ENCODE results near the gene PM20D2.
"Not testable (repeated sequence)": the region's sequence is repeated elsewhere in the genome, so short reads cannot be mapped to it uniquely, and the experiment has no call there.

Gene PM20D2

GRCh38 chr6:89117211-89118108 is 28.4 kb upstream of the PM20D2 start, which contains the start of gene SRSF12:
TSS of gene SRSF12 (minus strand) at chr6:89118071. CDS start at chr6:89117887, 184 bp downstream.
- no peak for DNase-seq (ENCODE audit: extremely low read depth, low read depth)
- TF ChIP-seq CTCF (IDR thresholded peaks at IDR 0.05; ENCODE audit: low read depth, low read length) = no peak

GRCh38 chr6:89118931-89119330 is 26.9 kb upstream of the PM20D2 start:
- no peak for TF ChIP-seq CTCF (IDR thresholded peaks at IDR 0.05; ENCODE audit: low read depth, low read length)
- no peak for DNase-seq (ENCODE audit: extremely low read depth, low read depth)

- TF ChIP-seq CTCF (IDR thresholded peaks at IDR 0.05; ENCODE audit: low read depth, low read length) = no peak
- DNase-seq (ENCODE audit: extremely low read depth, low read depth) = no peak
These were observed 25.5 kb upstream of the PM20D2 start for GRCh38 chr6:89120371-89120770.

GRCh38 chr6:89121934-89122333 is 23.9 kb upstream of the PM20D2 start:
- DNase-seq (ENCODE audit: extremely low read depth, low read depth) = no peak
- no peak for TF ChIP-seq CTCF (IDR thresholded peaks at IDR 0.05; ENCODE audit: low read depth, low read length)

- DNase-seq (ENCODE audit: extremely low read depth, low read depth) = no peak
These were observed 23.2 kb upstream of the PM20D2 start for GRCh38 chr6:89122625-89123024.

GRCh38 chr6:89128256-89128671 is 17.6 kb upstream of the PM20D2 start:
- DNase-seq (ENCODE audit: extremely low read depth, low read depth) = not testable (repeated sequence)

More at GRCh38 chr6:89122625-89123024, 23.2 kb upstream of the PM20D2 start:
- peak; percentile 37 for TF ChIP-seq CTCF (IDR thresholded peaks at IDR 0.05; ENCODE audit: low read depth, low read length)

GRCh38 chr6:89131599-89131998 is 14.3 kb upstream of the PM20D2 start:
- no peak for DNase-seq (ENCODE audit: extremely low read depth, low read depth)
- TF ChIP-seq CTCF (IDR thresholded peaks at IDR 0.05; ENCODE audit: low read depth, low read length) = no peak
